A673 (cell line): ENCODE results near the gene MALAT1. TPM values are rescaled to one million over a fixed set of nuclear protein-coding genes. Genes with fewer than 3 reads are reported as not detected.

ENCODE experiments used
- BruUV-seq: library from RNA; stranded (reverse); fragments of 400-500 nt; replicated peaks from 2 replicates; lab custom pipeline; 2021; lab: Mats Ljungman, UMichigan
- CTCF ChIA-PET: fragments of 300-600 bp; sonication (Branson Sonifier 250); formaldehyde crosslinking; loops from one replicate; lab custom pipeline; 2022; ENCODE audit warnings: antibody characterized with exemption; lab: Charles Lee
- POLR2A ChIA-PET: fragments of 300-600 bp; sonication (Branson Sonifier 250); formaldehyde crosslinking; loops from one replicate; lab custom pipeline; 2022; ENCODE audit warnings: antibody characterized with exemption; ENCODE audit not compliant: low non-redundant PET; lab: Charles Lee
- DNase-seq: peaks from one replicate; pipeline ENCODE4 v3.0.0-alpha.2; 2015; ENCODE audit warnings: low spot score
- H3K27ac ChIP-seq: fragments of 200-600 bp; sonication (generic); 2 replicates; pipeline ENCODE4 v1.5.1; 2016; ENCODE audit warnings: mixed run types, low read depth, mild to moderate bottlenecking, mixed read lengths, antibody characterized with exemption, low read length; ENCODE audit not compliant: poor library complexity, severe bottlenecking
- H3K27me3 ChIP-seq: fragments of 200-600 bp; sonication (generic); replicated peaks from 2 replicates; pipeline ENCODE4 v1.6.1; 2017; ENCODE audit warnings: mixed run types, low read depth, mild to moderate bottlenecking, mixed read lengths, antibody characterized with exemption, low read length; ENCODE audit not compliant: insufficient read depth, poor library complexity
- H3K36me3 ChIP-seq: fragments of 200-600 bp; sonication (generic); 2 replicates; pipeline ENCODE4 v1.6.1; 2016; ENCODE audit warnings: mixed run types, mild to moderate bottlenecking, mixed read lengths, antibody characterized with exemption, low read length; ENCODE audit not compliant: insufficient read depth, poor library complexity, severe bottlenecking
- H3K4me1 ChIP-seq: fragments of 200-600 bp; sonication (generic); 2 replicates; pipeline ENCODE4 v1.6.1; 2017; ENCODE audit warnings: mixed run types, mild to moderate bottlenecking, mixed read lengths, antibody characterized with exemption, low read length; ENCODE audit not compliant: insufficient read depth, poor library complexity, severe bottlenecking
- H3K4me3 ChIP-seq: fragments of 200-600 bp; sonication (generic); 2 replicates; pipeline ENCODE4 v1.5.1; 2016; ENCODE audit warnings: low read depth, mixed run types, mild to moderate bottlenecking, mixed read lengths, low read length; ENCODE audit not compliant: poor library complexity, severe bottlenecking
- H3K9me3 ChIP-seq: fragments of 200-600 bp; sonication (generic); 2 replicates; pipeline ENCODE4 v1.6.1; 2016; ENCODE audit warnings: mixed run types, low read depth, mild to moderate bottlenecking, mixed read lengths, antibody characterized with exemption, low read length; ENCODE audit not compliant: poor library complexity, severe bottlenecking
- CTCF ChIP-seq: fragments of 300-800, 200-600 bp; sonication (generic); conservative IDR thresholded peaks from 2 replicates; pipeline ENCODE4 v1.5.1; 2017; ENCODE audit warnings: low read depth, mild to moderate bottlenecking, antibody characterized with exemption, low read length, moderate library complexity, mixed read lengths
- EZH2 ChIP-seq: fragments of 200-600 bp; sonication (generic); IDR thresholded peaks from 2 replicates; pipeline ENCODE4 v1.6.1; 2017; ENCODE audit warnings: borderline replicate concordance, low read depth, mild to moderate bottlenecking, mixed read lengths, antibody characterized with exemption, low read length; ENCODE audit not compliant: poor library complexity, severe bottlenecking
- intact Hi-C: fragments of 100-400 bp; cut with micrococcal nuclease; formaldehyde crosslinking; loops from one replicate; pipeline ENCODE4 v1.10.0; 2022; ENCODE audit not compliant: unreplicated experiment
- total RNA-seq: library from RNA; stranded (reverse); gene quantifications from 2 replicates; pipeline ENCODE4 v1.2.3, GENCODE V29; 2021

The MALAT1 gene
- total RNA-seq, 1 experiment from 2014 or later, result 4,586 TPM

- Histone ChIP-seq H3K27ac (peak overlapping the region; percentile 18), H3K9me3 (no peaks in the 10 kb centered on the region), H3K27me3 (no peaks in the 10 kb centered on the region), H3K4me3 (no peak overlapping the region), H3K4me1 (peaks cover 19% of the 10 kb centered on the region), H3K36me3 (no peaks in the 10 kb centered on the region)
- DNase-seq, result peak; percentile 42
- TF ChIP-seq CTCF (peak; percentile 47), EZH2 (no peak)
- ChIA-PET POLR2A (interaction anchor here (0.6 to 1.0 kb wide), 4 partner anchors 10 to 55 kb away, joined by 3 to 8 read pairs (median 4); no protein-coding TSS in a partner anchor), CTCF (interaction anchor here (1.0 kb wide), 1 partner anchor 28 kb away, joined by 24 read pairs; no protein-coding TSS in a partner anchor)
- no TSS peak for BruUV-seq
- intact Hi-C loops, result no loop called here
Observed at GRCh38 chr11:65479184-65480145, 19.4 kb upstream of the MALAT1 start.

- BruUV-seq, result no TSS peak
- Histone ChIP-seq H3K27me3 (no peaks in the 10 kb centered on the region), H3K27ac (no peak overlapping the region), H3K4me3 (no peak overlapping the region), H3K4me1 (peaks cover 29% of the 10 kb centered on the region), H3K36me3 (no peaks in the 10 kb centered on the region), H3K9me3 (no peaks in the 10 kb centered on the region)
- no peak for TF ChIP-seq CTCF
- TF ChIP-seq EZH2, result no peak
- ChIA-PET CTCF (no interaction called here), POLR2A (no interaction called here)
- DNase-seq, result no peak
- intact Hi-C loops, result no loop called here
Observed at GRCh38 chr11:65482306-65482850, 16.5 kb upstream of the MALAT1 start.

GRCh38 chr11:65485920-65486219 is 13.0 kb upstream of the MALAT1 start:
- Histone ChIP-seq H3K4me1 (peaks cover 50% of the 10 kb centered on the region), H3K36me3 (no peaks in the 10 kb centered on the region), H3K9me3 (no peaks in the 10 kb centered on the region), H3K27me3 (no peaks in the 10 kb centered on the region), H3K27ac (no peak overlapping the region), H3K4me3 (no peak overlapping the region)
- no peak for DNase-seq
- intact Hi-C loops, result no loop called here
- POLR2A ChIA-PET, result no interaction called here
- CTCF ChIA-PET, result no interaction called here
- BruUV-seq, result no TSS peak
- no peak for TF ChIP-seq CTCF
- no peak for TF ChIP-seq EZH2
